Glutamatergic neuron (in vitro differentiated cells): ENCODE results near the gene C12orf56. TPM values are rescaled to one million over a fixed set of nuclear protein-coding genes. Genes with fewer than 3 reads are reported as not detected.

Experiments
- DNase-seq: peaks from one replicate; pipeline ENCODE4 v3.0.0; 2022
- H3K27ac Mint-ChIP-seq: one replicate; pipeline ENCODE4 v1.8.0; 2020; ENCODE audit warnings: mild to moderate bottlenecking, mixed read lengths, inconsistent platforms; ENCODE audit not compliant: unreplicated experiment
- H3K27me3 Mint-ChIP-seq: one replicate; pipeline ENCODE4 v1.8.0; 2020; ENCODE audit warnings: mild to moderate bottlenecking, moderate library complexity, mixed read lengths, inconsistent platforms; ENCODE audit not compliant: unreplicated experiment
- H3K36me3 Mint-ChIP-seq: one replicate; pipeline ENCODE4 v1.8.0; 2020; ENCODE audit warnings: mild to moderate bottlenecking, mixed read lengths, inconsistent platforms; ENCODE audit not compliant: unreplicated experiment
- H3K4me1 Mint-ChIP-seq: one replicate; pipeline ENCODE4 v1.8.0; 2020; ENCODE audit warnings: mild to moderate bottlenecking, low read depth, mixed read lengths, inconsistent platforms; ENCODE audit not compliant: unreplicated experiment
- H3K4me3 Mint-ChIP-seq: one replicate; pipeline ENCODE4 v1.8.0; 2020; ENCODE audit warnings: mild to moderate bottlenecking, mixed read lengths, inconsistent platforms; ENCODE audit not compliant: unreplicated experiment
- H3K9me3 Mint-ChIP-seq: one replicate; pipeline ENCODE4 v1.8.0; 2020; ENCODE audit warnings: mild to moderate bottlenecking, moderate library complexity, mixed read lengths, inconsistent platforms; ENCODE audit not compliant: unreplicated experiment
- total RNA-seq: library from RNA; stranded (reverse); fragmentation: NEBNext Ultra II Directional; extraction: Animal tissue kit (Norgen Biotek cat#: 25700); gene quantifications from one replicate; pipeline ENCODE4 v1.2.1, GENCODE V29; 2021; ENCODE audit not compliant: unreplicated experiment
- TF ChIP-seq, protein P1 (sequence below): fragments of 200-600 bp; sonication (generic); IDR thresholded peaks from one replicate; pipeline ENCODE4 v1.5.0; 2021; ENCODE audit not compliant: partially characterized antibody, unreplicated experiment

Gene C12orf56
- total RNA-seq, 1 donor from 2014 or later = 1.8 TPM

DNA sequence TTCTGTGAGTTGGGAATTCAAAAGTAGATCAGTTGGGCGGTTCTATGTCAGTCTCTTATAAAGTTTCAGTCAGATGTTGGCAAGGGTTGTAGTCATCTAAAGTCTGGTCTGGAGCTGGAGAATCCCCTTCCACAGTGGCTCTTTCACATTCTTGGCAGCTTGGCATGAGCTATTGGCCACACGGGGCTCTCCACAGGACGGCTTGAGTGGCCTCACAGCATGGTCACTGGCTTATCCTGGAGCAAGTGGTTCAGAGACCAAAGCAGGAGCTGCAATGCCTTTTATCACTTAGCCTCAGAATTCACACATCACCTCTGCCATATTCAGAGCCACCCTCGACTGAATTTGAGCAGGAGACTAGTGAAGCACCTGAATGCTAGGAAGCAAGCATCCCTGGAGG, 161.3 kb downstream of the C12orf56 start:
- no peaks in the 10 kb centered on the region for H3K36me3 Mint-ChIP-seq
- H3K27me3 Mint-ChIP-seq = no peaks in the 10 kb centered on the region
- DNase-seq = no peak
- H3K27ac Mint-ChIP-seq = no peak overlapping the region
- TF ChIP-seq, protein P1, sequence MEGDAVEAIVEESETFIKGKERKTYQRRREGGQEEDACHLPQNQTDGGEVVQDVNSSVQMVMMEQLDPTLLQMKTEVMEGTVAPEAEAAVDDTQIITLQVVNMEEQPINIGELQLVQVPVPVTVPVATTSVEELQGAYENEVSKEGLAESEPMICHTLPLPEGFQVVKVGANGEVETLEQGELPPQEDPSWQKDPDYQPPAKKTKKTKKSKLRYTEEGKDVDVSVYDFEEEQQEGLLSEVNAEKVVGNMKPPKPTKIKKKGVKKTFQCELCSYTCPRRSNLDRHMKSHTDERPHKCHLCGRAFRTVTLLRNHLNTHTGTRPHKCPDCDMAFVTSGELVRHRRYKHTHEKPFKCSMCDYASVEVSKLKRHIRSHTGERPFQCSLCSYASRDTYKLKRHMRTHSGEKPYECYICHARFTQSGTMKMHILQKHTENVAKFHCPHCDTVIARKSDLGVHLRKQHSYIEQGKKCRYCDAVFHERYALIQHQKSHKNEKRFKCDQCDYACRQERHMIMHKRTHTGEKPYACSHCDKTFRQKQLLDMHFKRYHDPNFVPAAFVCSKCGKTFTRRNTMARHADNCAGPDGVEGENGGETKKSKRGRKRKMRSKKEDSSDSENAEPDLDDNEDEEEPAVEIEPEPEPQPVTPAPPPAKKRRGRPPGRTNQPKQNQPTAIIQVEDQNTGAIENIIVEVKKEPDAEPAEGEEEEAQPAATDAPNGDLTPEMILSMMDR = no peak
- H3K9me3 Mint-ChIP-seq = peaks cover 2% of the 10 kb centered on the region
- peaks cover 4% of the 10 kb centered on the region for H3K4me1 Mint-ChIP-seq
- no peak overlapping the region for H3K4me3 Mint-ChIP-seq

DNA sequence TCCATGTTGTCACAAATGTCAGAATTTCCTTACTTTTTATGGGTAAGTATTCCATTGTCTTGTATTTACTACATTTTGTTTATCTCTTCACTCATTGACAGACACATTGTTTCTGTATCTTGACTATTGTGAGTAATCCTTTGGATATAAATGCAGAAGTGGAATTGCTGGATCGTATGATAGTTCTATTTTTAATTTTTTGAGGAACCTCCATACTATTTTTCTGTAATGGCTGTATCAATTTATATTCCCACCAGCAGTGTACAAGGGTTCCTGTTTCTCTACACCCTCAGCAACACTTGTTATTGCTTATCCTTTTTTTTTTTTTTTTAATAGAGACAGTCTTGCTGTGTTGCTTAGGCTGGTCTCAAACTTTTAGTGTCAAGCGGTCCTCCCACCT, 164.9 kb downstream of the C12orf56 start:
- no peak overlapping the region for H3K4me3 Mint-ChIP-seq

DNA sequence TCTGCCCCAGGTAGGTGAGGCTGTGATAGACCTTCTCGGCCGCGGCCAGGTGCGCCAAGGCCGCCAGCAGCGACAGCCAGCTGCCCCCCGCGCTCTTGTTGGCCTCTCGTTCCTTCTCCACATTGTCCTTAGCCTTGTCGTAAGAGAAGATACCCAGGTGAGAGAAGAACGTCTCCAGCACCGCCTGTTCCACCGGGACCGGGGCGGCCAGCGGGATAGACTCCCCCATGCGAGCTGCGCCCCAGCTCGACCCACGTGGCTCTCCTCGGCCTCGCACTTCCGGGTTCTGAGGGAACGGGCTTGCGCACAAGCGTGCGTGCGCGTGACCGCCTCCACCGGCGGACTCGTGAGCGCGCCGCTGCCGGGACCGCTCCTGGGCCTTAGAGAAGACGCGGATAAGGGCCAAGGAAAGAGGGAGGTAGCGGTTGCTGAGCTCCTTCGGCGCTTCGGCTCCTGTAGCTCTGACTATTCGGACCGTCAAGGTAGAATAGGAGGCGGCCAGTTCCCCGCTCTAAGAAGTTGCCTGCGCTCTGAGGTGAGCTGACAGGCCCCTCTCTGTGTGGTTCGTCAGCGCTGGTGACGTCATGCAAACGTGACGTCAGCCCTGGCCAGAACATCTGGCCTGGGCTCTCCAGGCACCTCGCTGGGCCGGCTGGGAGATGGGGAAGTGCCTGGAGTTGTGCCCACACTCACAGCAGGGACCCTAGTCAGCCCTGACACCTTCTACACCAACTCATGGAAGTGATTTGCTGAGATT, 168.4 kb downstream of the C12orf56 start, which contains the start of gene KICS2:
Gene KICS2, minus strand, starts transcription at position 288 of the 757 bp plus-strand sequence. Its CDS starts 59 bp downstream, at position 229.
- H3K27me3 Mint-ChIP-seq = peaks cover 5% of the 10 kb centered on the region
- H3K36me3 Mint-ChIP-seq = no peaks in the 10 kb centered on the region
- peaks cover 2% of the 10 kb centered on the region for H3K4me1 Mint-ChIP-seq
- peaks cover 7% of the 10 kb centered on the region for H3K9me3 Mint-ChIP-seq
- H3K27ac Mint-ChIP-seq = peak within 1 kb of the TSS; percentile 59
- peak within 1 kb of the TSS; percentile 88 for H3K4me3 Mint-ChIP-seq
- peak; percentile 87 for DNase-seq
- TF ChIP-seq, protein P1 = no peak

More for the DNA sequence above, 164.9 kb downstream of the C12orf56 start:
- H3K4me1 Mint-ChIP-seq = peaks cover 2% of the 10 kb centered on the region
- peaks cover 10% of the 10 kb centered on the region for H3K9me3 Mint-ChIP-seq
- no peak for DNase-seq
- H3K27ac Mint-ChIP-seq = no peak overlapping the region
- H3K36me3 Mint-ChIP-seq = no peaks in the 10 kb centered on the region
- TF ChIP-seq, protein P1 = no peak
- peaks cover 5% of the 10 kb centered on the region for H3K27me3 Mint-ChIP-seq

DNA sequence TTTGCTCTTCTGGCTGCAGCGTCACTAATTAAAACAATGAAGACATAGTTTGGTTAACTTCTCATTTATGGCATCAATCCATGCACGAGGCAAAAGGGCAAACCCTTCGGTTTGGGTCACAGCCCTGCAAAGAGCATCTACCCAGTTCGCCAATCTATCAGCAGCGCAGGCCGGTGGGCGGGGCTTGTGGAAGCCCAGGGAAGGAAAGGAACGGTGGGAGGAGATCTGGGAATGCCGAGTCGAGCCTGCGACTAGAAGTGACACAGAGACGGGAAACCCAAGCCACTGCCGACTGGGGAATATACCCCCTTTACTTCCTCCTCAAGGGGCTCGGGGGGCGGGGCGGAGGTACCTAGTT, 168.9 kb downstream of the C12orf56 start:
- Mint-ChIP-seq H3K9me3 (peaks cover 7% of the 10 kb centered on the region), H3K4me1 (peaks cover 2% of the 10 kb centered on the region), H3K27ac (peak overlapping the region; percentile 59), H3K27me3 (peaks cover 5% of the 10 kb centered on the region), H3K4me3 (peak overlapping the region; percentile 88), H3K36me3 (no peaks in the 10 kb centered on the region)
- TF ChIP-seq, protein P1 = no peak
- DNase-seq = peak; percentile 93

DNA sequence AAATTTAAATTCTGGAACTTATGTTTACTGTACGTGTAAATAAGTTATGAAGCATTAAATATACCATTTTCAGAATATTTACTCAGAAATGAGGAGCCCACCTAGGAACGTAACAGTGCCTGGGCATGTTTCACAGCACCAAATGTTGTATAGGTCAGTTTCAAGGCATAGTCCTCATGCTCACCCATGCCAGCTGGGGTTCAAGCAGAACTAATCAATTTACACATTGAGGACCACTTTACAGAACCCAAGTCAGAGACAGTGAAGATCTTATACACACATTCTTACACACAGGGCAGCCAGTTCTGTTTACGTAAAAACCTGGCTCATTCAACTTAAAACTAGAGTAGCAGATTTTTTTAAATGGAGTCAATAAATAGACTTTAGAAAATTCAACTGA, 170.5 kb downstream of the C12orf56 start:
- TF ChIP-seq, protein P1 = no peak
- no peak overlapping the region for H3K27ac Mint-ChIP-seq
- H3K27me3 Mint-ChIP-seq = peaks cover 5% of the 10 kb centered on the region
- no peak overlapping the region for H3K4me3 Mint-ChIP-seq
- H3K9me3 Mint-ChIP-seq = peaks cover 7% of the 10 kb centered on the region
- no peaks in the 10 kb centered on the region for H3K36me3 Mint-ChIP-seq
- H3K4me1 Mint-ChIP-seq = peaks cover 2% of the 10 kb centered on the region
- no peak for DNase-seq
